Measurements from ENCODE around the gene CHST10. TPM values are rescaled to one million over a fixed set of nuclear protein-coding genes. Genes with fewer than 3 reads are reported as not detected.
A peak's percentile ranks its signal among the peaks of the same experiment; 100 is the strongest.

CHST10 gene
- total RNA-seq, 1 experiment from 2014 or later = 29.7 TPM

GRCh38 chr2:100394111-100394641, 23.3 kb downstream of the CHST10 start:
- Histone ChIP-seq H3K18ac (ENCODE audit: insufficient read length, low read depth, low read length) (no peak overlapping the region), H4K5ac (ENCODE audit: insufficient read length, low read depth, low read length) (no peak overlapping the region), H3K4ac (ENCODE audit: low read depth, low read length) (no peak overlapping the region), H2BK20ac (ENCODE audit: low read depth, low read length, poor library complexity, severe bottlenecking) (no peak overlapping the region), H3K23me2 (ENCODE audit: insufficient read length, low read depth, low read length, poor library complexity, severe bottlenecking) (no peaks in the 10 kb centered on the region), H3K14ac (ENCODE audit: insufficient read depth, low read length) (no peak overlapping the region; the same call in 1 of the 2 replicates), H2AFZ (ENCODE audit: low read length) (no peak overlapping the region), H3K4me2 (ENCODE audit: insufficient read depth, insufficient read length, low read length) (no peak overlapping the region), H2BK5ac (ENCODE audit: insufficient read length, low read length) (no peak overlapping the region), H3K79me2 (ENCODE audit: insufficient read depth, low read length) (no peaks in the 10 kb centered on the region), H3K4me1 (ENCODE audit: insufficient read depth, low read length) (no peaks in the 10 kb centered on the region), H2BK12ac (ENCODE audit: insufficient read length, low read depth, low read length) (no peak overlapping the region), H3T11ph (ENCODE audit: low read length) (no peak overlapping the region), H2BK120ac (ENCODE audit: low read depth, low read length, poor library complexity, severe bottlenecking) (no peak overlapping the region), H4K20me1 (ENCODE audit: control insufficient read depth, insufficient read depth, insufficient read length) (no peaks in the 10 kb centered on the region), H3K23ac (ENCODE audit: insufficient read length, low read depth, low read length) (no peak overlapping the region), H4K8ac (replicated peaks; ENCODE audit: insufficient read length, low read depth, low read length) (no peak overlapping the region), H2BK15ac (ENCODE audit: low read depth, low read length) (no peak overlapping the region), H3K79me1 (ENCODE audit: insufficient read depth, low read depth, low read length, poor library complexity, severe bottlenecking) (no peaks in the 10 kb centered on the region), H3K56ac (ENCODE audit: insufficient read length, low read depth, low read length) (no peak overlapping the region), H3K9me3 (ENCODE audit: control insufficient read depth, low read depth, low read length) (no peaks in the 10 kb centered on the region), H4K91ac (ENCODE audit: insufficient read length, low read depth, low read length) (no peak overlapping the region), H3K27ac (ENCODE audit: insufficient read length, low read depth, low read length) (no peak overlapping the region), H3K9ac (ENCODE audit: extremely low read depth, insufficient read length, low read length) (no peak overlapping the region), H3K27me3 (ENCODE audit: insufficient read depth, low read length) (no peaks in the 10 kb centered on the region), H2AK5ac (ENCODE audit: insufficient read length, low read length) (no peak overlapping the region)
- WGBS (ENCODE audit: extremely low coverage, insufficient read length, low lambda C conversion rate) = no CpG with 5 or more reads among the region's 12 CpGs
- TF ChIP-seq, protein P1, sequence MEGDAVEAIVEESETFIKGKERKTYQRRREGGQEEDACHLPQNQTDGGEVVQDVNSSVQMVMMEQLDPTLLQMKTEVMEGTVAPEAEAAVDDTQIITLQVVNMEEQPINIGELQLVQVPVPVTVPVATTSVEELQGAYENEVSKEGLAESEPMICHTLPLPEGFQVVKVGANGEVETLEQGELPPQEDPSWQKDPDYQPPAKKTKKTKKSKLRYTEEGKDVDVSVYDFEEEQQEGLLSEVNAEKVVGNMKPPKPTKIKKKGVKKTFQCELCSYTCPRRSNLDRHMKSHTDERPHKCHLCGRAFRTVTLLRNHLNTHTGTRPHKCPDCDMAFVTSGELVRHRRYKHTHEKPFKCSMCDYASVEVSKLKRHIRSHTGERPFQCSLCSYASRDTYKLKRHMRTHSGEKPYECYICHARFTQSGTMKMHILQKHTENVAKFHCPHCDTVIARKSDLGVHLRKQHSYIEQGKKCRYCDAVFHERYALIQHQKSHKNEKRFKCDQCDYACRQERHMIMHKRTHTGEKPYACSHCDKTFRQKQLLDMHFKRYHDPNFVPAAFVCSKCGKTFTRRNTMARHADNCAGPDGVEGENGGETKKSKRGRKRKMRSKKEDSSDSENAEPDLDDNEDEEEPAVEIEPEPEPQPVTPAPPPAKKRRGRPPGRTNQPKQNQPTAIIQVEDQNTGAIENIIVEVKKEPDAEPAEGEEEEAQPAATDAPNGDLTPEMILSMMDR (conservative IDR thresholded peaks at IDR 0.05) = no peak
- Mint-ChIP-seq H3K27me3 (ENCODE audit: low read depth) (no peaks in the 10 kb centered on the region), H3K27ac (peak overlapping the region in 1 of 3 experiments; percentile 23; a peak in 1 of 7 replicates), H3K4me1 (peaks cover 0 to 3% of the 10 kb centered on the region in 2 experiments; a peak in 1 of 4 replicates), H3K4me3 (no peak overlapping the region), H3K36me3 (ENCODE audit: insufficient read depth in 1 of 3, low read depth in 3 of 3) (peaks cover 34 to 71% (median 54%) of the 10 kb centered on the region in 3 experiments), H3K9me3 (no peaks in the 10 kb centered on the region)
- DNase-seq = no peak
